H9 (cell line): ENCODE results near the gene SERPIND1. TPM values are rescaled to one million over a fixed set of nuclear protein-coding genes. Genes with fewer than 3 reads are reported as not detected.

Experiments used
- DNase-seq: peaks from one replicate; pipeline ENCODE4 v3.0.0-alpha.2; 2017
- H2AFZ ChIP-seq: one replicate; pipeline ENCODE4 v1.6.1; 2013; ENCODE audit warnings: mild to moderate bottlenecking, low read length, control low read depth, moderate library complexity
- H2AK5ac ChIP-seq: 2 replicates; pipeline ENCODE4 v1.6.1; 2013; ENCODE audit warnings: low read length, control low read depth, mixed read lengths; ENCODE audit not compliant: insufficient read length
- H2BK120ac ChIP-seq: one replicate; pipeline ENCODE4 v1.6.1; 2013; ENCODE audit warnings: low read depth, mild to moderate bottlenecking, low read length, control low read depth, inconsistent platforms; ENCODE audit not compliant: poor library complexity, severe bottlenecking
- H2BK12ac ChIP-seq: 2 replicates; pipeline ENCODE4 v1.6.1; 2013; ENCODE audit warnings: low read length, control low read depth, mixed read lengths, low read depth; ENCODE audit not compliant: insufficient read length
- H2BK15ac ChIP-seq: 2 replicates; pipeline ENCODE4 v1.6.1; 2013; ENCODE audit warnings: low read depth, low read length, control low read depth
- H2BK20ac ChIP-seq: one replicate; pipeline ENCODE4 v1.6.1; 2013; ENCODE audit warnings: low read depth, mild to moderate bottlenecking, low read length, control low read depth, inconsistent platforms; ENCODE audit not compliant: poor library complexity, severe bottlenecking
- H2BK5ac ChIP-seq: 2 replicates; pipeline ENCODE4 v1.6.1; 2013; ENCODE audit warnings: low read length, control low read depth, mixed read lengths; ENCODE audit not compliant: insufficient read length
- H3K14ac ChIP-seq: 2 replicates; pipeline ENCODE4 v1.6.1; 2013; ENCODE audit warnings: low read length, control low read depth; ENCODE audit not compliant: insufficient read depth
- H3K18ac ChIP-seq: 2 replicates; pipeline ENCODE4 v1.6.1; 2013; ENCODE audit warnings: low read depth, mild to moderate bottlenecking, mixed read lengths, low read length, control low read depth; ENCODE audit not compliant: insufficient read length
- H3K23ac ChIP-seq: 2 replicates; pipeline ENCODE4 v1.6.1; 2013; ENCODE audit warnings: low read length, control low read depth, mixed read lengths, low read depth; ENCODE audit not compliant: insufficient read length
- H3K23me2 ChIP-seq: 2 replicates; pipeline ENCODE4 v1.6.1; 2013; ENCODE audit warnings: low read depth, mild to moderate bottlenecking, mixed read lengths, low read length, control low read depth; ENCODE audit not compliant: insufficient read length, poor library complexity, severe bottlenecking
- H3K27ac ChIP-seq: 2 replicates; pipeline ENCODE4 v1.5.1; 2013; ENCODE audit warnings: low read length, control low read depth, mixed read lengths, low read depth; ENCODE audit not compliant: insufficient read length
- H3K27me3 ChIP-seq: 2 replicates; pipeline ENCODE4 v1.6.1; 2013; ENCODE audit warnings: low read length, control low read depth, inconsistent platforms; ENCODE audit not compliant: insufficient read depth
- H3K4ac ChIP-seq: 2 replicates; pipeline ENCODE4 v1.6.1; 2013; ENCODE audit warnings: low read depth, mild to moderate bottlenecking, control low read depth, inconsistent platforms, low read length, moderate library complexity
- H3K4me1 ChIP-seq: 2 replicates; pipeline ENCODE4 v1.6.1; 2013; ENCODE audit warnings: low read length, control low read depth, inconsistent platforms; ENCODE audit not compliant: insufficient read depth
- H3K4me2 ChIP-seq: 2 replicates; pipeline ENCODE4 v1.6.1; 2013; ENCODE audit warnings: low read length, control low read depth, mixed read lengths; ENCODE audit not compliant: insufficient read length, insufficient read depth
- H3K56ac ChIP-seq: 2 replicates; pipeline ENCODE4 v1.6.1; 2013; ENCODE audit warnings: low read depth, mild to moderate bottlenecking, mixed read lengths, low read length, control low read depth; ENCODE audit not compliant: insufficient read length
- H3K79me1 ChIP-seq: 2 replicates; pipeline ENCODE4 v1.6.1; 2013; ENCODE audit warnings: low read depth, mild to moderate bottlenecking, moderate library complexity, low read length, control low read depth, inconsistent platforms; ENCODE audit not compliant: insufficient read depth, poor library complexity, severe bottlenecking
- H3K79me2 ChIP-seq: 2 replicates; pipeline ENCODE4 v1.6.1; 2013; ENCODE audit warnings: low read length, control low read depth, inconsistent platforms; ENCODE audit not compliant: insufficient read depth
- H3K9ac ChIP-seq: 2 replicates; pipeline ENCODE4 v1.6.1; 2013; ENCODE audit warnings: low read length, control low read depth, mixed read lengths; ENCODE audit not compliant: insufficient read length; ENCODE audit errors: extremely low read depth
- H3K9me3 ChIP-seq: one replicate; pipeline ENCODE4 v1.6.1; 2013; ENCODE audit warnings: low read depth, low read length, inconsistent platforms; ENCODE audit not compliant: control insufficient read depth
- H3T11ph ChIP-seq: one replicate; pipeline ENCODE4 v1.6.1; 2013; ENCODE audit warnings: mild to moderate bottlenecking, low read length, control low read depth, inconsistent platforms
- H4K20me1 ChIP-seq: one replicate; pipeline ENCODE4 v1.6.1; 2013; ENCODE audit not compliant: control insufficient read depth, insufficient read length, insufficient read depth
- H4K5ac ChIP-seq: 2 replicates; pipeline ENCODE4 v1.6.1; 2013; ENCODE audit warnings: low read depth, mild to moderate bottlenecking, mixed read lengths, low read length, control low read depth; ENCODE audit not compliant: insufficient read length
- H4K8ac ChIP-seq: replicated peaks from 2 replicates; pipeline ENCODE4 v1.6.1; 2013; ENCODE audit warnings: low read length, control low read depth, mixed read lengths, low read depth; ENCODE audit not compliant: insufficient read length
- H4K91ac ChIP-seq: 2 replicates; pipeline ENCODE4 v1.6.1; 2013; ENCODE audit warnings: low read depth, mild to moderate bottlenecking, moderate library complexity, mixed read lengths, low read length, control low read depth; ENCODE audit not compliant: insufficient read length
- H3K27ac Mint-ChIP-seq, 3 experiments: 2 replicates in 2 of 3; 3 replicates in 1 of 3; pipeline ENCODE4 v1.8.0; 2020 to 2021; ENCODE audit warnings: mixed read lengths in 3 of 3, mild to moderate bottlenecking in 1 of 3, moderate library complexity in 1 of 3
- H3K27me3 Mint-ChIP-seq: 2 replicates; pipeline ENCODE4 v1.8.0; 2021; ENCODE audit warnings: low read depth, mild to moderate bottlenecking, moderate library complexity, mixed read lengths
- H3K36me3 Mint-ChIP-seq, 3 experiments: 2 replicates in 2 of 3; 3 replicates in 1 of 3; pipeline ENCODE4 v1.8.0; 2020 to 2021; ENCODE audit warnings: low read depth in 3 of 3, mixed read lengths in 3 of 3; ENCODE audit not compliant: insufficient read depth in 1 of 3
- H3K4me1 Mint-ChIP-seq, 2 experiments: 2 replicates each; pipeline ENCODE4 v1.8.0; 2020; ENCODE audit warnings: mixed read lengths in 2 of 2
- H3K4me3 Mint-ChIP-seq, 2 experiments: 2 replicates in 1 of 2; 3 replicates in 1 of 2; pipeline ENCODE4 v1.8.0; 2020 to 2021; ENCODE audit warnings: mild to moderate bottlenecking in 2 of 2, mixed read lengths in 2 of 2, moderate library complexity in 1 of 2
- H3K9me3 Mint-ChIP-seq, 2 experiments: 2 replicates in 1 of 2; 3 replicates in 1 of 2; pipeline ENCODE4 v1.8.0; 2020; ENCODE audit warnings: mild to moderate bottlenecking in 2 of 2, mixed read lengths in 2 of 2, moderate library complexity in 1 of 2
- CTCF ChIP-seq: fragments of 200-600 bp; sonication (generic); conservative IDR thresholded peaks from 3 replicates; pipeline ENCODE4 v1.8.0; 2021; ENCODE audit warnings: antibody characterized with exemption, mild to moderate bottlenecking
- WGBS: extraction: QIAGEN DNeasy Blood & Tissue Kit; methylation state at CpG from one replicate; pipeline ENCODE4 v1.1.7; 2013; ENCODE audit warnings: missing lambda C conversion rate, low lambda C conversion rate, mixed read lengths; ENCODE audit not compliant: insufficient read length; ENCODE audit errors: extremely low coverage; 5-methylcytosine and 5-hydroxymethylcytosine counted together
- total RNA-seq: library from RNA; stranded (reverse); gene quantifications from 2 replicates; pipeline ENCODE4 v1.2.1, GENCODE V29; 2021

SERPIND1 gene
- total RNA-seq, 1 experiment from 2014 or later, result not detected

- H3K27me3 ChIP-seq, result no peaks in the 10 kb centered on the region
- no peak overlapping the region for H4K8ac ChIP-seq
- H3K27me3 Mint-ChIP-seq, result no peaks in the 10 kb centered on the region
- no peaks in the 10 kb centered on the region for H3K4me1 ChIP-seq
- no peaks in the 10 kb centered on the region for H4K20me1 ChIP-seq
- no peak overlapping the region for H3K23ac ChIP-seq
- no peak overlapping the region for H3K27ac Mint-ChIP-seq
- H3K18ac ChIP-seq, result no peak overlapping the region
- no peak overlapping the region for H4K91ac ChIP-seq
- H3K4me2 ChIP-seq, result no peak overlapping the region
- H2BK12ac ChIP-seq, result no peak overlapping the region
- no peaks in the 10 kb centered on the region for H3K79me2 ChIP-seq
- H3K9me3 ChIP-seq, result no peaks in the 10 kb centered on the region
- H3K14ac ChIP-seq, result no peak overlapping the region
- H3K4me1 Mint-ChIP-seq, result no peaks in the 10 kb centered on the region
- no peak overlapping the region for H3K27ac ChIP-seq
- no peak overlapping the region for H3K4me3 Mint-ChIP-seq
- no peak overlapping the region for H3K9ac ChIP-seq
- H3T11ph ChIP-seq, result no peak overlapping the region
- H3K56ac ChIP-seq, result no peak overlapping the region
- TF ChIP-seq CTCF, result no peak
- no peaks in the 10 kb centered on the region for H3K79me1 ChIP-seq
- H2BK5ac ChIP-seq, result no peak overlapping the region
- H2BK20ac ChIP-seq, result no peak overlapping the region
- WGBS, result no CpG with 5 or more reads among the region's 6 CpGs
- H2AK5ac ChIP-seq, result no peak overlapping the region
- no peaks in the 10 kb centered on the region for H3K23me2 ChIP-seq
- H2AFZ ChIP-seq, result no peak overlapping the region
- no peak for DNase-seq
- H4K5ac ChIP-seq, result no peak overlapping the region
- H3K9me3 Mint-ChIP-seq, result no peaks in the 10 kb centered on the region
- peaks cover 0 to 55% (median 7%) of the 10 kb centered on the region in 3 experiments; a peak in 5 of 7 replicates for H3K36me3 Mint-ChIP-seq
- no peak overlapping the region for H2BK120ac ChIP-seq
- no peak overlapping the region for H3K4ac ChIP-seq
- no peak overlapping the region for H2BK15ac ChIP-seq
These were observed 59.3 kb downstream of the SERPIND1 start for GRCh38 chr22:20833225-20833665.
